ENCODE results near the gene ELOVL5. TPM values are rescaled to one million over a fixed set of nuclear protein-coding genes. Genes with fewer than 3 reads are reported as not detected.

ELOVL5 gene
- total RNA-seq, 4 donors from 2014 or later = 55.2 to 80.2 (median 64.8) TPM

DNA sequence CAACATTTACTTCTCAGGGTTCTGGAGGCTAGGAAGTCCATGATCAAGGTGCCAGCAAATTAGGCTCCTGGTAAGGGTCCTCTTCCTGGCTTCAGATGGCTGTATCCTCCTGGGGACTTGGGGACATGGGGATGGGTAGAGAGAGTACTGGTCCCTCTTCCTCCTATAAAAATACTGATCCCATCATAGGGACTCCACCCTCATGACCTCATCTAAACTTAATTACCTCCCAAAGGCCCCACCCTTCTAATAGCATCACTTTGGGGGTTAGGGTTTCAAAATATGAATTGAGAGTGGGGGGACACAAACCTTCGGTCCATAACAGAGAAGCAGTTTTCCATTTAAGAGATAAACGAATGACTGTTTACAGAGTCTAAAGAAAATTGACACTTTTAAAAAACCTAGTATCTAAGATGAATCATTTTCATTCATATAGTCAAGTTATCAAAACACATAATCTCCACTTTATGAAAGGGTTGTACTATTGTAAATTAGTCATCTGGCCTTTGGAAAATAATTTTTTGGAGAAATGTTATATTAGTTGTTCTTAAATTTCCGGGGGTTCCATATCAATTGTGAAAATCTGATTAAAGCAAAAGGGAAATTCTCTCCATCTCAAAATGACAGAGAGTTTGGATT lies 33.5 kb downstream of the ELOVL5 start:
- Histone ChIP-seq H3K36me3 (no peaks in the 10 kb centered on the region), H3K27me3 (no peaks in the 10 kb centered on the region), H3K4me1 (peaks cover 15 to 62% (median 54%) of the 10 kb centered on the region in 4 donors), H3K27ac (replicated peaks in 1 of 4) (peak overlapping the region in 1 of 4 donors; percentile 24), H3K4me3 (no peak overlapping the region), H3K9me3 (no peaks in the 10 kb centered on the region)
- 79% methylated on average over 3 of the region's 3 CpGs for WGBS
- intact Hi-C loops (cut with DNase I) = no loop called here
- DNase-seq (ENCODE audit: extremely low spot score) = no peak
- TF ChIP-seq POLR2AphosphoS5 (IDR thresholded peaks at IDR 0.05) = no peak
- TF ChIP-seq EP300 (IDR thresholded peaks at IDR 0.05) = no peak
- TF ChIP-seq, protein P1, sequence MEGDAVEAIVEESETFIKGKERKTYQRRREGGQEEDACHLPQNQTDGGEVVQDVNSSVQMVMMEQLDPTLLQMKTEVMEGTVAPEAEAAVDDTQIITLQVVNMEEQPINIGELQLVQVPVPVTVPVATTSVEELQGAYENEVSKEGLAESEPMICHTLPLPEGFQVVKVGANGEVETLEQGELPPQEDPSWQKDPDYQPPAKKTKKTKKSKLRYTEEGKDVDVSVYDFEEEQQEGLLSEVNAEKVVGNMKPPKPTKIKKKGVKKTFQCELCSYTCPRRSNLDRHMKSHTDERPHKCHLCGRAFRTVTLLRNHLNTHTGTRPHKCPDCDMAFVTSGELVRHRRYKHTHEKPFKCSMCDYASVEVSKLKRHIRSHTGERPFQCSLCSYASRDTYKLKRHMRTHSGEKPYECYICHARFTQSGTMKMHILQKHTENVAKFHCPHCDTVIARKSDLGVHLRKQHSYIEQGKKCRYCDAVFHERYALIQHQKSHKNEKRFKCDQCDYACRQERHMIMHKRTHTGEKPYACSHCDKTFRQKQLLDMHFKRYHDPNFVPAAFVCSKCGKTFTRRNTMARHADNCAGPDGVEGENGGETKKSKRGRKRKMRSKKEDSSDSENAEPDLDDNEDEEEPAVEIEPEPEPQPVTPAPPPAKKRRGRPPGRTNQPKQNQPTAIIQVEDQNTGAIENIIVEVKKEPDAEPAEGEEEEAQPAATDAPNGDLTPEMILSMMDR (IDR thresholded peaks at IDR 0.05) = no peak
- no peak for TF ChIP-seq POLR2A (IDR thresholded peaks at IDR 0.05; ENCODE audit: low read depth)

DNA sequence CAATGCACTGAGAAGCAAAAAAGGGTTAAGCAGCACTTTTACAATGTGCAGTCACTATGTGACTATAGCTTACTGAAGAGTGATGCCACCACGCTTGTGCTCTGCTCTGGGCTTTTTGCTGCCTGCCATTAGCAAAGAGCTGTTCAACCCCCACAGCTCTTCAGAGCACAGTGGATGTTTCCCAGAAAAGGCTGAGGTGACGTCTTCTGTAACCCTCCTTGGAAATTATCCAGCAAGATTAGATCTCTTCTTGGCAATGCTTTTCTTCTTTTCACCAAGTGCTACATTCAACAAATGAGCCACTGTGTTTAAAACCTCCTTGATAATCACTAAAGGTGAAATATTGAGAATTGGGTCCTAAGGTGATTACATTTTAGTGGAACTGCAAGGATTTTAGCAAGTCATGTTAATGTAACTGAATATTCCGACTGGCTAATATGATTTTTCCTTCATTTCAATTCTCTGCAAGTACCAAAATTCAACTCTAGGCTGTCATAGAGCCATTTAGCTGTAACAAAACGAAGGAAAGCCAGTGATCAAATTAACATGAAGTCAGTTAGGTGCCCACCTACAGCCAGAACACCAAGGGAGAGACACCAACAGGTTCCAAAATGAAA lies 34.9 kb downstream of the ELOVL5 start:
- no peaks in the 10 kb centered on the region for H3K27me3 ChIP-seq
- TF ChIP-seq POLR2AphosphoS5 (IDR thresholded peaks at IDR 0.05) (peak in 1 of 2 donors; percentile 26), POLR2A (IDR thresholded peaks at IDR 0.05; ENCODE audit: low read depth) (no peak)
- DNase-seq (ENCODE audit: extremely low spot score) = no peak
- H3K4me1 ChIP-seq = peaks cover 29 to 70% (median 64%) of the 10 kb centered on the region in 4 donors
- 52% methylated on average over 4 of the region's 4 CpGs for WGBS
- H3K9me3 ChIP-seq = no peaks in the 10 kb centered on the region
- no peak overlapping the region for H3K4me3 ChIP-seq
- intact Hi-C loops (cut with DNase I) = no loop called here
- no peaks in the 10 kb centered on the region for H3K36me3 ChIP-seq
- peak overlapping the region in 2 of 4 donors; percentile 1 to 61 for H3K27ac ChIP-seq (replicated peaks in 1 of 4)

DNA sequence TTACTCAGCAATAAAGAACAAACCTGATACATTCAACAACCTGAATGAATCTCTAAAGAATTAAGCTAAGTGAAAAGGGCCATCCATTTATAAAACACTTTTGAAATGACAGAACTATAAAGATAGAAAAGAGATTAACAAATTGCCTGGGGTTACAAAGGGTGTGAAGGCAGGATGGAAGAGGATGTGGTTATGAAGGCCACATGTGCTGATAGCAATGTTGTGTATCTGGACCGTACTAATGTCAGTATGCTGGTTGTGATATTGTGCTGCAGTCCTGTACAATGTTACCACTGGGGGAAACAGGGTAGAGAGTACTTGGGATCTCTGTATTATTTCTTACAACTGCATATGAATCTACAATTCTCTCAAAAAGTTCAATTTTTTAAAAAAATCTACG lies 36.4 kb downstream of the ELOVL5 start:
- WGBS = 84% methylated on average over 2 of the region's 2 CpGs
- Histone ChIP-seq H3K27ac (replicated peaks in 1 of 4) (no peak overlapping the region), H3K27me3 (no peaks in the 10 kb centered on the region), H3K36me3 (no peaks in the 10 kb centered on the region), H3K4me3 (no peak overlapping the region), H3K4me1 (peaks cover 42 to 86% (median 80%) of the 10 kb centered on the region in 4 donors), H3K9me3 (no peaks in the 10 kb centered on the region)
- no peak for DNase-seq (ENCODE audit: extremely low spot score)
- TF ChIP-seq POLR2AphosphoS5 (IDR thresholded peaks at IDR 0.05) (no peak), EP300 (IDR thresholded peaks at IDR 0.05) (no peak), POLR2A (IDR thresholded peaks at IDR 0.05; ENCODE audit: low read depth) (no peak)
- TF ChIP-seq, protein P1 (IDR thresholded peaks at IDR 0.05) = no peak
- intact Hi-C loops (cut with DNase I) = no loop called here

DNA sequence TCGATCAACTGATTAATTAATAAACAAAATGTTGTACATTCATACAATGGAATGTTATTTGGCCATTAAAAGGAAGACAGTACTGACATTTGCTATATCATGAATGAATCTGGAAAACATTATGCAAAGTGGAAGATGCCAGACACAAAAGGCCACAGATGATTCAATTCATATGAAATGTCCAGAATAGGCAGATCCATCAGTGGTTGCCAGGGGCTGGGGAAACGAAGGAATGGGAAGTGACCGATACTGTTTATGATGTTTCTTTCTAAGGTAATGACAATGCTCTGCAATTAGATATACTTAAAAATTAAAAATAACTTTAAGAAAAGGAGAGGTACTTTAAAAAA lies 37.2 kb downstream of the ELOVL5 start:
- no peaks in the 10 kb centered on the region for H3K36me3 ChIP-seq
- no peak for TF ChIP-seq POLR2AphosphoS5 (IDR thresholded peaks at IDR 0.05)
- TF ChIP-seq, protein P1 (IDR thresholded peaks at IDR 0.05) = no peak
- no peak for DNase-seq (ENCODE audit: extremely low spot score)
- no peak overlapping the region for H3K27ac ChIP-seq (replicated peaks in 1 of 4)
- 82% methylated on average over 3 of the region's 3 CpGs for WGBS
- no peaks in the 10 kb centered on the region for H3K27me3 ChIP-seq
- intact Hi-C loops (cut with DNase I) = no loop called here
- H3K4me1 ChIP-seq = peaks cover 48 to 88% (median 84%) of the 10 kb centered on the region in 4 donors
- no peaks in the 10 kb centered on the region for H3K9me3 ChIP-seq
- H3K4me3 ChIP-seq = no peak overlapping the region

DNA sequence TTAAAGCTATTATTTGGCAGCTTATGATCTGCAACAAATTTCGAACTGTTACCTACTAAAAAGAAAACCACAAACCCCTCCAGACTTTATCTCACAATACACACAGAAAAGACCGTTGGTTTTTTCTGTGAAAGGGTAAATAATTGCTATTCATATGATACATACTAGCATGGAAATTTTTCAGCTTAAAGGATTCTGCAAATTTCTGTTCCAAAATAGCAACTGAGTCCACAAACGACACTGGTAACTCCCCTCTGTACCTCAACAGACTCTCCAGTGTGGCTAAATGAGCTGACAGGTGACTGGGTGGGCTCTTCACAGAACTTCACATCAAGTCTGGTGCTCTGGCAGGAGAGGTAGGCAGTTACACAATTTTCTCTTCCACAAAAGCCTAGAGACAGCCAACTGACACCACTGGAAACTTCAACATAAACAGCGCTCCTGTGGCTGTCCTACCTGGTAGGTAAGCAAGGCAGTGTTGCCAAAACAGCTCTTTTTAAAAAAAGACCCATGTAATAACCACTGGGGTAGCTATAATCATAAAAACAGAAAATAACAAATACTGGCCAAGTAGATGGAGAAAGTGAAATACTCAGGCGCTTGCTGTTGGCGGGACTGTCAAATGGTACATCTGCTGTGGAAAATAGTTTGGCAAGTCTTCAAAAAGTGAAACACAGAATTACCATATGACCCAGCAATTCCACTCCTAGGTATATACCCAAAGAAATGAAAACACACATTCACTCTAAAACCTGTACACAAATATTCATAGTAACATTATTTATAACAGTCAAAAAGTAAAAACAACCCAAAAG lies 37.8 kb downstream of the ELOVL5 start:
- H3K36me3 ChIP-seq = no peaks in the 10 kb centered on the region
- no peak for DNase-seq (ENCODE audit: extremely low spot score)
- intact Hi-C loops (cut with DNase I) = no loop called here
- no peaks in the 10 kb centered on the region for H3K27me3 ChIP-seq
- no peak for TF ChIP-seq POLR2A (IDR thresholded peaks at IDR 0.05; ENCODE audit: low read depth)
- TF ChIP-seq POLR2AphosphoS5 (IDR thresholded peaks at IDR 0.05) = no peak
- no peak for TF ChIP-seq EP300 (IDR thresholded peaks at IDR 0.05)
- TF ChIP-seq, protein P1 (IDR thresholded peaks at IDR 0.05) = no peak
- peaks cover 45 to 85% (median 81%) of the 10 kb centered on the region in 4 donors for H3K4me1 ChIP-seq
- H3K9me3 ChIP-seq = no peaks in the 10 kb centered on the region
- no peak overlapping the region for H3K4me3 ChIP-seq
- H3K27ac ChIP-seq (replicated peaks in 1 of 4) = no peak overlapping the region
- 77% methylated on average over 6 of the region's 6 CpGs for WGBS

Measured in esophagus muscularis mucosa (tissue), 4 donors.